Measurements from ENCODE around the gene MYEOV. TPM values are rescaled to one million over a fixed set of nuclear protein-coding genes. Genes with fewer than 3 reads are reported as not detected.

MYEOV gene
- polyA plus RNA-seq, 1 experiment = 1.6 TPM

- no peak for TF ChIP-seq CTCF (IDR thresholded peaks at IDR 0.05; ENCODE audit: low read depth, low read length)
- no peak for DNase-seq (ENCODE audit: low read depth, low spot score)
- Histone ChIP-seq H3K27ac (ENCODE audit: low read depth, low read length) (no peak overlapping the region), H3K9me3 (ENCODE audit: control insufficient read depth, insufficient read depth, low read length) (no peaks in the 10 kb centered on the region; the same call in 1 of the 2 replicates), H3K27me3 (ENCODE audit: control insufficient read depth, insufficient read depth, low read length) (peaks cover 28% of the 10 kb centered on the region), H3K4me3 (ENCODE audit: low read depth, low read length) (no peak overlapping the region)
- ChIA-PET POLR2A (no interaction called here), CTCF (no interaction called here)
Observed at GRCh38 chr11:69274531-69275016, 19.4 kb upstream of the MYEOV start.

- Histone ChIP-seq H3K4me3 (ENCODE audit: low read depth, low read length) (no peak overlapping the region), H3K27me3 (ENCODE audit: control insufficient read depth, insufficient read depth, low read length) (peaks cover 28% of the 10 kb centered on the region), H3K27ac (ENCODE audit: low read depth, low read length) (no peak overlapping the region), H3K9me3 (ENCODE audit: control insufficient read depth, insufficient read depth, low read length) (no peaks in the 10 kb centered on the region)
- no peak for TF ChIP-seq CTCF (IDR thresholded peaks at IDR 0.05; ENCODE audit: low read depth, low read length)
- POLR2A ChIA-PET = no interaction called here
- CTCF ChIA-PET = no interaction called here
- no peak for DNase-seq (ENCODE audit: low read depth, low spot score)
Observed at GRCh38 chr11:69275178-69275577, 18.8 kb upstream of the MYEOV start.

- ChIA-PET CTCF (interaction anchor here (1.4 kb wide), 1 partner anchor 145 kb away, joined by 4 read pairs; no protein-coding TSS in a partner anchor), POLR2A (no interaction called here)
- Histone ChIP-seq H3K27me3 (ENCODE audit: control insufficient read depth, insufficient read depth, low read length) (peaks cover 28% of the 10 kb centered on the region), H3K4me3 (ENCODE audit: low read depth, low read length) (no peak overlapping the region), H3K9me3 (ENCODE audit: control insufficient read depth, insufficient read depth, low read length) (no peaks in the 10 kb centered on the region), H3K27ac (ENCODE audit: low read depth, low read length) (no peak overlapping the region)
- DNase-seq (ENCODE audit: low read depth, low spot score) = no peak
- TF ChIP-seq CTCF (IDR thresholded peaks at IDR 0.05; ENCODE audit: low read depth, low read length) = no peak
Observed at GRCh38 chr11:69276165-69276564, 17.8 kb upstream of the MYEOV start.

- no peak for DNase-seq (ENCODE audit: low read depth, low spot score)
- ChIA-PET POLR2A (no interaction called here), CTCF (interaction anchor here (1.4 kb wide), 1 partner anchor 146 kb away, joined by 4 read pairs; no protein-coding TSS in a partner anchor)
- Histone ChIP-seq H3K4me3 (ENCODE audit: low read depth, low read length) (no peak overlapping the region), H3K9me3 (ENCODE audit: control insufficient read depth, insufficient read depth, low read length) (peaks cover 5% of the 10 kb centered on the region; the same call in 1 of the 2 replicates), H3K27ac (ENCODE audit: low read depth, low read length) (no peak overlapping the region), H3K27me3 (ENCODE audit: control insufficient read depth, insufficient read depth, low read length) (peaks cover 28% of the 10 kb centered on the region)
- no peak for TF ChIP-seq CTCF (IDR thresholded peaks at IDR 0.05; ENCODE audit: low read depth, low read length)
Observed at GRCh38 chr11:69277074-69277809, 16.7 kb upstream of the MYEOV start.

GRCh38 chr11:69278091-69278867, 15.7 kb upstream of the MYEOV start:
- POLR2A ChIA-PET = no interaction called here
- no peak for TF ChIP-seq CTCF (IDR thresholded peaks at IDR 0.05; ENCODE audit: low read depth, low read length)
- no peak overlapping the region for H3K4me3 ChIP-seq (ENCODE audit: low read depth, low read length)
- CTCF ChIA-PET = no interaction called here
- no peak overlapping the region for H3K27ac ChIP-seq (ENCODE audit: low read depth, low read length)
- H3K9me3 ChIP-seq (ENCODE audit: control insufficient read depth, insufficient read depth, low read length) = peaks cover 10% of the 10 kb centered on the region
- no peak for DNase-seq (ENCODE audit: low read depth, low spot score)
- peaks cover 28% of the 10 kb centered on the region for H3K27me3 ChIP-seq (ENCODE audit: control insufficient read depth, insufficient read depth, low read length)
